GM12872 (cell line): ENCODE results near the gene TMEM140.

Source experiments
- TF ChIP-seq, protein P1 (sequence below): IDR thresholded peaks from 3 replicates; pipeline ENCODE4 v1.5.1; 2011; ENCODE audit warnings: low read depth, mild to moderate bottlenecking, low read length, moderate library complexity; ENCODE audit not compliant: insufficient read depth

TMEM140 gene

DNA sequence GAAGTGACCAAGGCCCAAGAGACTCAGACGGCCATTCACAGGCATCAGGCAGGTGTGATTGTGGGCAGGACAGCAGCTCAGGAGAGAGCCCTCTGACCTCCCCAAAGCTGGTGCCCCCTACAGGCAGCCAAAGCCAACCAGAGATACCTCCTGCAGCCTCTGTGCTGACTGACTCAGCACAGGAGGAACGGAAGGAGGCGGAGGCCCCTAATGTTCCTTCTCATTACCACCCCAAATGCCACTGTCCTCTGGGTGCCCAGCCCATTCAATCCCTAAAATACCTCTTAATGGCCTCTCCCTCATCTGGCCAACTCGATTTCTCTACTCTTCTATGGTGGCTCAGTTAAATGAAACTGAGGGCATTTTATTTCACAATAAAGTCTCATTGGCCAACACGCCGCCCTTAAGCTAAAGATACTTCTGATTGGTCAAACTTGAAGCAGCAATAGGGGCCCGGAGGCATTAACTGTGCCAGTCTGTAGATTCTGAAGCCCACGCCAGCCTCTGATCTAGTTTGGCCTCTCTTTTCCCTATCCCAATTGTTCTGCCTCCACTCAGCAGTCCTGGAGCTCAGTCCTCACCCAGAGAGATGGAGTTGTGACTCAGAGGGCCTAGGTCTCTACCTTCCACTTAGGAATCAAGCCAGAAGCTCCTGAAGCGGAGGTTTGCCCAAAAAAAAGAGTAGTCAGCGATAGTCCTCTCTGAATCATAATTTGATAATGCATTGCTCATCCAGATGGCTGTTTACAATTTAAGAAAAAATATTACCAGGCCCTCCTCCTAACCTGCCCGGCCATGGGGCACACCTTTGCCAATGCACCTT lies 21.5 kb downstream of the TMEM140 start:
- TF ChIP-seq, protein P1, sequence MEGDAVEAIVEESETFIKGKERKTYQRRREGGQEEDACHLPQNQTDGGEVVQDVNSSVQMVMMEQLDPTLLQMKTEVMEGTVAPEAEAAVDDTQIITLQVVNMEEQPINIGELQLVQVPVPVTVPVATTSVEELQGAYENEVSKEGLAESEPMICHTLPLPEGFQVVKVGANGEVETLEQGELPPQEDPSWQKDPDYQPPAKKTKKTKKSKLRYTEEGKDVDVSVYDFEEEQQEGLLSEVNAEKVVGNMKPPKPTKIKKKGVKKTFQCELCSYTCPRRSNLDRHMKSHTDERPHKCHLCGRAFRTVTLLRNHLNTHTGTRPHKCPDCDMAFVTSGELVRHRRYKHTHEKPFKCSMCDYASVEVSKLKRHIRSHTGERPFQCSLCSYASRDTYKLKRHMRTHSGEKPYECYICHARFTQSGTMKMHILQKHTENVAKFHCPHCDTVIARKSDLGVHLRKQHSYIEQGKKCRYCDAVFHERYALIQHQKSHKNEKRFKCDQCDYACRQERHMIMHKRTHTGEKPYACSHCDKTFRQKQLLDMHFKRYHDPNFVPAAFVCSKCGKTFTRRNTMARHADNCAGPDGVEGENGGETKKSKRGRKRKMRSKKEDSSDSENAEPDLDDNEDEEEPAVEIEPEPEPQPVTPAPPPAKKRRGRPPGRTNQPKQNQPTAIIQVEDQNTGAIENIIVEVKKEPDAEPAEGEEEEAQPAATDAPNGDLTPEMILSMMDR, result peak; percentile 92

DNA sequence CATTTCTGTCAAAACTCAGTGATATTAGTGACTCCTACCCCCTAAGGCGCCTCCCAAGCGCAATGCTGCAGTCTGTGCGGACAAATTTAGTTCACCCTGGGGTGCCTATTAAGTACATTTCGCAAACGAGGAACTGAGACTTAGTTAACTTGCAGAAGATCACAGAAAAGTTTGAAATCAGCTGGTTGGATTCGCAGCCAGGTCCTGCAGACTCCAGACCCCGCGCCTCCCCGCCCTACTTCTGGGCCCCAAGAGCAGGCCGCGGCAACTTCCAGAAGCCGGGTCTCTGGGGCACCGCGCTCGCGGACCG lies 22.0 kb downstream of the TMEM140 start:
- TF ChIP-seq, protein P1, result no peak

DNA sequence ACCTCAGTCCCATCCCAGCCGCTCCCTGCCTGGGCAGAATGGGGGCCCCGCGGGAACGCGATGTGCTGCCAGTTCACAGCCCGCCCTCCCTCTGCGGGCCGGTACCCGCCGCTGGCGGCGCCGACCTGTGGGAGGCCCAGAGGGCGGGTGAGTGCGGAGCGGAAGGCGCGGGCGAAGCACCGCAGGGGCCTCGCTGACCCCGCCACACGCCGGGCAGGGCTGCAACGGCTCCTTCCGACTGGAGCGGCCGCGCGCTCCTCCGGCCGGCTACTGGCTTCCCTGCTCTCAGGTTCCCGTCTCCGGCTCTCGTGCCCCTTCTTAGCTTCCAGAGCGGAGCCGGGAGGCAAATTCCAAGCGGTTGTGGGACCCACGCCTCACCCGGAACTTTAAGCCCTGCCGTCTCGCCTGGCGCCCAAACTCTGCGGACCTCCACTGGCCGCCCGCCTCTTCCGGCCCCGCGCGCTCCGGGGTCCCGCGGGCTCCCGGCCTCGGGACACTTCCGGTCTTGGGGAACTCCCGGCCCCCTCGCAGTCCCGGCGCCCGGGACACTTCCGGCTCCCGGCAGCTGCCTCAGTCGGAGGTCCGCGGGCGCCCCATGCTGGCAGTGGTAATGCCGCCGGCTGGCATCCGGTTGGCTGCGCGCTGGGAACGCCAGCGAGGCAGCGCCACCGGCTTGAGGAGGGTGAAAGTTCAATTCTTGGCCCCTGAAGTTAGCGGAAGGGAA lies 22.6 kb downstream of the TMEM140 start, which contains the start of gene CYREN:
Gene CYREN (minus strand): TSS at position 434 of the 724 bp plus-strand sequence. CDS start 1,785 bp downstream, outside the sequence.
- TF ChIP-seq, protein P1, result peak; percentile 63

DNA sequence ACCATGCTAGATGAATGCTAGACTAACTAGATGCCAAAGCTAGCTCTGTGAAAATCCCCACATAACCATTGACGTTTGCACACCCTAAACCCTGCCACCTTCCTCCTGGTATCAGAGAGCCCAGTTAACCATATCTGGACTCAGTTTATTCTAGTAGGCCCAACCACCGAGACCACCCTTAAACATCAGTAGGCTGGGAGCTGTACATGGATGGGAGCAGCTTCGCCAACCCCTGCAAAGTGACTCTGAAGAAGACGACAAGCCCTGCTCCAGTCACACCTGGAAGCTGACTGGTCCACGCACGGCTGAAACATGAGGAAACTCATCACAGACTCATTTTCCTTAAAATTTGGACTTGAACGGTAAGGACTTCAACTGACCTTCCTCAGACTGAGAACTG lies 27.1 kb downstream of the TMEM140 start:
- TF ChIP-seq, protein P1, result no peak

DNA sequence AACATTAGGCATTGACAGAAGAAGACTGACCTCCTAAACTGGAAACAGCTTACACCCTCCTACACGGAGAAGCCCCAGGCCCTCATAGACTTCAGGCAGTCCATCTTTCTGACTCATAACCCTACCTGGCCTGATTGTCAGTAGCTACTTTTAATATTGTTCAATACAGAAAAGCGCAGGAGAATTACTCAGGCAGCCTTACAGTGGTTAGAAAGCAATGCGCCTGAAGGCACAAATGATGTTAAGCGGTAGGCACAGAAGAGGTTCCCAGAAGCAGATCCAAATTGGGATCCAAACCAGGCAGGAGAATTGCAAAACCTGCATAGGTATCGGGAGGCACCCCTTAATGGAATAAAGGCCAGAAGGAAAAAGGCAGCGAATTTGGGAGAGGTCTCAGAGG lies 28.1 kb downstream of the TMEM140 start:
- TF ChIP-seq, protein P1, result no peak

DNA sequence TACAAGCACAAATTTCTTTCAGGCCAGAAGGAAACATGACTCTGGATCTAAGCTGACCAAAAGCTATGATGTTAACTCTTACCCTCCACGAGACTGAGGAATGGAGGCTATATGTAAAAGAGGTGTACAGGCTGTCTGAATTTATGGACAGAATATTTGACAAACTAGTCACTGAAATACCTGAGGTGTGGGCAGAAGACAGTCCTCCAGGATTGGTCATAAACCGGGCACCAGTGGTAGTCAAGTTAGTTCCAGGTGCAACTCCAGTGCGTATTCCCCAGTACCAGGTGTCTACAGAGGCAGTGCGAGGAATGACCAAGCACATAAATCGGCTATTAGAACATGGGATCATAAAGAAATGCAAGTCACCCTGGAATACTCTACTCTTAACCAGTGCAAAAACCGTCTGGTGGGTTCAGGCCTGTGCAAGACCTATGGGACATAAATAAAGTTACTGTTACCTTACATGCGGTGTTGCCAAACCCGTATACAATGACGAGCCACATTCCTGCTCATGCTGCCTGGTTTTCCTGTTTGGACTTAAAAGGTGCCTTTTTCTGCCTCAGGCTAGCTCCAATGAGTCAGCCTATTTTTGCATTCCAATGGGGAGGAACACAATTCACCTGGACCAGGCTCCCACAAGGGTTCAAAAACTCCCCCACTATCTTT lies 29.3 kb downstream of the TMEM140 start:
- TF ChIP-seq, protein P1, result no peak

DNA sequence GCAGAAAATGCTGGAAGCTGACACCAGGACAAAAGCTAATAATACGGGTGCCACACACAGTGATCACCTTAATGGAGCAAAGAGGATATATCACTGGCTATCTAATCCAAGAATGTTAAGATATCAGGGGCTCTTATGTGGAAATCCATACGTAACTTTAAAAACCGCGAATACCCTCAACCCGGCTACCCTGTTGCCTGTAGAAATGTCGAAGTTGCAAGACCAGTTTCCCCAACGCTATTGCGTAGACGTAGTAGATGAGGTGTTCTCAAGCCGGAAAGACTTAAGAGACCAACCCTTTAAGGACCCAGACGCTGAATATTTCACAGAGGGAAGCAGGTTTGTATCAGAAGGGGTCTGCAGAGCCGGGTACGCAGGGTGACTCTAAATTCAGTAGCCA lies 30.5 kb downstream of the TMEM140 start:
- TF ChIP-seq, protein P1, result no peak
